K562 (cell line): ENCODE data around the gene IFRD1. TPM values are rescaled to one million over a fixed set of nuclear protein-coding genes. Genes with fewer than 3 reads are reported as not detected.

ENCODE experiments used
- ASH1L ChIP-seq: fragments of 450-650 bp; IDR thresholded peaks from 2 replicates; pipeline ENCODE4 v1.6.1; 2018; ENCODE audit warnings: borderline replicate concordance, mild to moderate bottlenecking, low read depth; ENCODE audit not compliant: partially characterized antibody
- CBX1 ChIP-seq: sonication (generic); IDR thresholded peaks from 2 replicates; pipeline ENCODE4 v1.6.1; 2016; ENCODE audit warnings: antibody characterized with exemption, low read depth, mild to moderate bottlenecking
- E2F4 ChIP-seq: sonication (generic); formaldehyde crosslinking; IDR thresholded peaks from 2 replicates; pipeline ENCODE4 v1.8.0; 2022; ENCODE audit warnings: mild to moderate bottlenecking, low read depth, missing genetic modification reagents
- EWSR1 ChIP-seq: fragments of 450-650 bp; IDR thresholded peaks from 2 replicates; pipeline ENCODE4 v1.6.1; 2018; ENCODE audit warnings: borderline replicate concordance, mild to moderate bottlenecking, low read depth, moderate library complexity; ENCODE audit not compliant: partially characterized antibody
- GABPB2 ChIP-seq: fragments of 250-450 bp; sonication (Bioruptor Pico); conservative IDR thresholded peaks from 2 replicates; pipeline ENCODE4 v1.5.1; 2021; ENCODE audit warnings: mild to moderate bottlenecking
- IRF9 ChIP-seq: fragments of 450-650 bp; IDR thresholded peaks from 2 replicates; pipeline ENCODE4 v1.6.1; 2016; ENCODE audit warnings: missing biosample characterization, missing genetic modification characterization
- KDM4B ChIP-seq, 2 experiments: fragments of 450-650 bp in 1 of 2; sonication (generic) in 1 of 2; IDR thresholded peaks; 2 replicates each; pipeline ENCODE4 v1.6.1; 2016 to 2017; ENCODE audit warnings: borderline replicate concordance in 2 of 2, antibody characterized with exemption in 1 of 2, low read depth in 1 of 2, mild to moderate bottlenecking in 1 of 2
- KLF10 ChIP-seq: fragments of 250-450 bp; sonication (Bioruptor Pico); IDR thresholded peaks from 2 replicates; pipeline ENCODE4 v1.6.1; 2021; ENCODE audit warnings: matching md5 sums
- POLR2H ChIP-seq: IDR thresholded peaks from 2 replicates; pipeline ENCODE4 v1.6.1; 2016; ENCODE audit warnings: missing genetic modification characterization, low read depth, mild to moderate bottlenecking, control low read depth, missing compliant biosample characterization, moderate library complexity
- RCOR1 ChIP-seq, 2 experiments: IDR thresholded peaks; 2 replicates each; pipeline ENCODE4 v1.6.1; 2012; ENCODE audit warnings: low read depth in 2 of 2, low read length in 2 of 2, borderline replicate concordance in 1 of 2, improper control_type of control experiment in 1 of 2
- REST ChIP-seq, 2 experiments: fragments of 450-650 bp; formaldehyde crosslinking in 1 of 2; IDR thresholded peaks; 2 replicates each; pipeline versions ENCODE4 v1.4.0 to v1.6.1; 2014 to 2020; ENCODE audit warnings: mild to moderate bottlenecking in 2 of 2, borderline replicate concordance in 1 of 2, low read depth in 1 of 2
- SMARCA5 ChIP-seq: fragments of 450-650 bp; IDR thresholded peaks from 2 replicates; pipeline ENCODE4 v1.6.1; 2016
- SRSF3 ChIP-seq: fragments of 200-400 bp; formaldehyde crosslinking; IDR thresholded peaks from 2 replicates; pipeline ENCODE4 v1.6.1; 2016; ENCODE audit warnings: mild to moderate bottlenecking, low read length, moderate library complexity; ENCODE audit not compliant: insufficient read depth
- ZEB2 ChIP-seq: fragments of 450-650 bp; IDR thresholded peaks from 2 replicates; pipeline ENCODE4 v1.6.1; 2016
- ZNF507 ChIP-seq: conservative IDR thresholded peaks from 2 replicates; pipeline ENCODE4 v1.6.1; 2017; ENCODE audit warnings: missing genetic modification characterization, missing compliant biosample characterization
- polyA plus RNA-seq, 8 experiments: library from polyadenylated mRNA; depleted of rRNA in 4 of 8; stranded (reverse) in 5 of 8; unstranded in 3 of 8; fragments of >200 nt; fragmentation: Nextera tagmentation in 2 of 8; fragmentation: Illumina TruSeq in 1 of 8; extraction: Ambion mirVana in 2 of 8; extraction: Trizol in 1 of 8; gene quantifications; 2 replicates each; pipeline versions ENCODE4 v1.2.1 to v1.2.3, GENCODE V29; 2011 to 2014; ENCODE audit warnings: inconsistent platforms in 1 of 8, missing spikeins in 1 of 8
- total RNA-seq, 7 experiments: library from RNA; depleted of rRNA in 6 of 7; stranded (reverse); fragments of >200 nt in 6 of 7; fragmentation: Illumina TruSeq in 2 of 7; extraction: Trizol in 2 of 7; gene quantifications; 2 replicates each; pipeline versions ENCODE4 v1.2.1 to v1.2.3, GENCODE V29; 2011 to 2021; ENCODE audit warnings: low replicate concordance in 1 of 7

Gene IFRD1
- total and polyA plus RNA-seq, 9 of the 15 experiments (the other 6 are each of a cell fraction or from before 2014, with no cell fraction given) = 27.6 to 81.8 (median 68.1) TPM

DNA sequence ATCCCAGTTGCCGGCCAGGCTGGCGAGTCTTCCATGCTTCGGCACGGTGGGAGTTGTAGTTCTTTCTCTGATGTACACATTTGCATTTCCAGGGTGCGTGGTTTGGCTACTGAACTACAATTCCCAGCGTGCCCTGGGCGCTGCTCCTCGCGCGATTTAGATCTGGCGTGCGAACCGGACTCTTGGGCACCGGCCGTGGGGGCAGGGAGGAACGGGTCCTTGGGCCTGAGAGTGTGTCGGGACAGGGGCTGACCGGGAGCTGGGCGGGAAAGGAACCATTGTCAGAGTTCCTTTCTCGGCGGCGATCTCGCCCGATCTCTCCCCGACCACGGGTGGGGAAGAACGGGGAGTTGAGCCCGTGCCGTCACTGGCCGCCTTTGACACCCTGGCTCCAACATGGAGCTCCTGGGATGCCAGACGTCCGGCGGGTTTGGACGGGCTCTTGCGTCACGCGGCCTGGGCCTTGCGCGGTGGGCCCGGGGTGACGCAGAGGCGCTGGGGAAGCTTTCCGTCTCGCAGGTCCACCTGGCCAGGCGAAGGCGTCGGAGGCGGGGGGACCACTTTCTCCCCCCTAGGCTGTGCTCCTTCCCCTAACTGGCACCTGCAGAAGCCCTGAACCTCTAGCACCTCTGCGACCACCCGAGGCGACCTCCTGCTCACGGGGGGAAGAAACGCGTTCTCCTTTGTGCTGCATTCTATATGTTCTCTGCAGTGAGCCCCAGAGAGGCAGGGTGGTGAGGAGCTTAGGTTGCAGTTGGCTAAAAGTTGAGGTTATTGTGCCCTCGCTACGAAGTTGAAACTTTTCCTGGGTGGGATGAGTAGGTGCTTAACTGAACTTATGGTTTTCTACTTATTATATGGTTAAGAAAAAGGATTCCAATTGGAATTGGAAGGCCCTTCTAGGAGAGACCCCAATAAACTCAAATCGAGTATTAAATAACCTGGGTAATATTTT, 824 bp downstream of the IFRD1 start (continued):
- TF ChIP-seq REST (IDR thresholded peaks at IDR 0.05; ENCODE audit: borderline replicate concordance) (0 out of 2 replicates have a peak, but pooled peaks have one; percentile 15), REST (CRISPR knock-in tag; IDR thresholded peaks at IDR 0.05; ENCODE audit: low read depth) (no peak), RCOR1 (IDR thresholded peaks at IDR 0.05; ENCODE audit: borderline replicate concordance in 1 of 2, low read depth in 2 of 2, low read length in 2 of 2) (peak in 1 of 2 experiments; percentile 18; a peak in 1 of 4 replicates), SRSF3 (0 out of 2 replicates have a peak, but pooled peaks have one; percentile 17), E2F4 (CRISPR knock-in tag) (peak; percentile 83; the same call in 1 of the 2 replicates), EWSR1 (no peak), IRF9 (tag) (no peak), POLR2H (tag) (no peak), KLF10 (CRISPR knock-in tag) (no peak), ZEB2 (no peak), KDM4B (IDR thresholded peaks at IDR 0.05; ENCODE audit: borderline replicate concordance in 2 of 2, low read depth in 1 of 2) (peak in 1 of 2 experiments; percentile 70; a peak in 2 of 4 replicates), GABPB2 (CRISPR knock-in tag) (no peak; the same call in 1 of the 2 replicates), SMARCA5 (no peak), ZNF507 (tag) (no peak), CBX1 (no peak), ASH1L (no peak)
